Neural cell (in vitro differentiated cells): ENCODE measurements around the gene TENM3. TPM values are rescaled to one million over a fixed set of nuclear protein-coding genes. Genes with fewer than 3 reads are reported as not detected.

ENCODE experiments used
- H2AFZ ChIP-seq: fragments of 200-600, 300-800 bp; sonication (generic), shearing (Covaris generic); 2 replicates; pipeline ENCODE4 v1.6.0; 2014; ENCODE audit warnings: low read depth, mild to moderate bottlenecking, antibody characterized with exemption, low read length, moderate library complexity
- H3F3A ChIP-seq: fragments of 200-600 bp; shearing (Covaris generic); 2 replicates; pipeline ENCODE4 v1.6.1; 2016; ENCODE audit warnings: mild to moderate bottlenecking, moderate library complexity, mixed read lengths, antibody characterized with exemption, low read length; ENCODE audit not compliant: insufficient read depth, poor library complexity, severe bottlenecking
- H3K27ac ChIP-seq: fragments of 200-600, 300-800 bp; sonication (generic), shearing (Covaris generic); 2 replicates; pipeline ENCODE4 v1.5.1; 2014; ENCODE audit warnings: mild to moderate bottlenecking, low read length, moderate library complexity
- H3K27me3 ChIP-seq: fragments of 300-800, 200-600 bp; sonication (generic), shearing (Covaris generic); 2 replicates; pipeline ENCODE4 v1.6.0; 2014; ENCODE audit warnings: mild to moderate bottlenecking, low read depth, low read length, moderate library complexity; ENCODE audit not compliant: insufficient read depth
- H3K36me3 ChIP-seq: fragments of 300-800, 200-600 bp; sonication (generic), shearing (Covaris generic); 2 replicates; pipeline ENCODE4 v1.5.1; 2014; ENCODE audit warnings: mild to moderate bottlenecking, antibody characterized with exemption, low read length, moderate library complexity; ENCODE audit not compliant: insufficient read depth
- H3K4me2 ChIP-seq: fragments of 300-800, 200-600 bp; sonication (generic), shearing (Covaris generic); 2 replicates; pipeline ENCODE4 v1.6.0; 2014; ENCODE audit warnings: mild to moderate bottlenecking, low read length
- H3K4me3 ChIP-seq: fragments of 300-800, 200-600 bp; sonication (generic), shearing (Covaris generic); 2 replicates; pipeline ENCODE4 v1.5.1; 2014; ENCODE audit warnings: mild to moderate bottlenecking, low read length, moderate library complexity
- H3K79me2 ChIP-seq: fragments of 200-600 bp; shearing (Covaris generic); replicated peaks from 2 replicates; pipeline ENCODE4 v1.6.0; 2014; ENCODE audit warnings: mild to moderate bottlenecking, low read length, moderate library complexity; ENCODE audit not compliant: insufficient read depth
- H3K9ac ChIP-seq: fragments of 300-800, 200-600 bp; sonication (generic), shearing (Covaris generic); 2 replicates; pipeline ENCODE4 v1.6.1; 2016; ENCODE audit warnings: mild to moderate bottlenecking, low read length, mixed read lengths
- H3K9me2 ChIP-seq: fragments of 200-600 bp; shearing (Covaris generic); 2 replicates; pipeline ENCODE4 v1.6.1; 2016; ENCODE audit warnings: mild to moderate bottlenecking, low read length, mixed read lengths; ENCODE audit not compliant: insufficient read depth
- H3K9me3 ChIP-seq: fragments of 200-600, 300-800 bp; sonication (generic), shearing (Covaris generic); 2 replicates; pipeline ENCODE4 v1.6.1; 2016; ENCODE audit warnings: mild to moderate bottlenecking, mixed run types, low read length, moderate library complexity, mixed read lengths
- H4K20me1 ChIP-seq: fragments of 200-600 bp; shearing (Covaris generic); 2 replicates; pipeline ENCODE4 v1.6.1; 2016; ENCODE audit warnings: mild to moderate bottlenecking, mixed run types; ENCODE audit not compliant: insufficient read depth
- EP300 ChIP-seq: fragments of 450-650 bp; conservative IDR thresholded peaks from 2 replicates; pipeline ENCODE4 v1.6.1; 2014; ENCODE audit warnings: antibody characterized with exemption, mild to moderate bottlenecking, moderate library complexity; ENCODE audit not compliant: poor library complexity, severe bottlenecking
- EZH2 ChIP-seq: fragments of 200-600, 300-800 bp; shearing (Covaris generic), sonication (generic); IDR thresholded peaks from 2 replicates; pipeline ENCODE4 v1.6.1; 2014; ENCODE audit warnings: antibody characterized with exemption, low read length, borderline replicate concordance, mild to moderate bottlenecking; ENCODE audit not compliant: insufficient read depth, poor library complexity, severe bottlenecking
- MXI1 ChIP-seq: fragments of 450-650 bp; conservative IDR thresholded peaks from 2 replicates; pipeline ENCODE4 v1.6.1; 2014; ENCODE audit warnings: antibody characterized with exemption, mild to moderate bottlenecking; ENCODE audit not compliant: poor library complexity, severe bottlenecking
- POLR2AphosphoS5 ChIP-seq: IDR thresholded peaks from 2 replicates; pipeline ENCODE4 v1.6.1; 2012
- RAD21 ChIP-seq: fragments of 450-650 bp; conservative IDR thresholded peaks from 2 replicates; pipeline ENCODE4 v1.6.1; 2014; ENCODE audit warnings: antibody characterized with exemption, mild to moderate bottlenecking, moderate library complexity
- SMC3 ChIP-seq: fragments of 450-650 bp; conservative IDR thresholded peaks from 2 replicates; pipeline ENCODE4 v1.6.1; 2014; ENCODE audit warnings: antibody characterized with exemption, mild to moderate bottlenecking, moderate library complexity; ENCODE audit not compliant: poor library complexity
- TAF1 ChIP-seq: IDR thresholded peaks from 2 replicates; pipeline ENCODE4 v1.6.1; 2012; ENCODE audit warnings: low read depth
- polyA plus RNA-seq: library from polyadenylated mRNA; depleted of rRNA; stranded (reverse); fragments of >200 nt; gene quantifications from 2 replicates; pipeline ENCODE4 v1.2.3, GENCODE V29; 2014
- TF ChIP-seq, protein P1 (sequence below): fragments of 450-650 bp; IDR thresholded peaks from 2 replicates; pipeline ENCODE4 v1.5.1; 2014; ENCODE audit warnings: antibody characterized with exemption, mild to moderate bottlenecking, moderate library complexity; ENCODE audit not compliant: poor library complexity, severe bottlenecking
- TF ChIP-seq, protein P2 (sequence below): IDR thresholded peaks from 2 replicates; pipeline ENCODE4 v1.6.1; 2012; ENCODE audit warnings: borderline replicate concordance

The TENM3 gene
- polyA plus RNA-seq, 1 donor from 2014 or later, result 7.3 TPM

DNA sequence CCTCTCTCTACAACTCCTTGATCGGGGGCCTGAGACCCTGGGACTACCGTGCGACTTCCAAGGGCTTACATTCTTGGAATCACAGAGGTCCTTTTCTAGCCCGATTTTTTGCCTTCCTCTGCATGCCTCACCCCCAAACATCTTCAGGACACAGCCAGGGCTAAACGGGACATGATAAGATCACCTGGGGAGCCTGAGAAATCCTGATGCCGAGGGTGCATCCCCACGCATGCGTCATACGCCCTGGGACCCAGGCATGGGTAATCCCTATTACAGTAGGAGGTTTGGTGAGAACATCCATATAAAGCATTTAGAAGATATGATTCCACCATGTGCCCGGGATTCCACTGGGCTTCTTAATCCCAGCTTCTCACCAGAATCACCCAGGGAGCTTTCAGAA is 596.9 kb downstream of the TENM3 start:
- H3K79me2 ChIP-seq, result no peaks in the 10 kb centered on the region
- TF ChIP-seq RAD21, result no peak
- H3F3A ChIP-seq, result no peaks in the 10 kb centered on the region
- no peaks in the 10 kb centered on the region for H3K9me3 ChIP-seq
- H4K20me1 ChIP-seq, result no peaks in the 10 kb centered on the region
- no peaks in the 10 kb centered on the region for H3K36me3 ChIP-seq
- H3K4me3 ChIP-seq, result no peak overlapping the region
- no peaks in the 10 kb centered on the region for H3K27me3 ChIP-seq
- no peak overlapping the region for H2AFZ ChIP-seq
- no peak overlapping the region for H3K9ac ChIP-seq
- H3K9me2 ChIP-seq, result no peaks in the 10 kb centered on the region
- H3K27ac ChIP-seq, result no peak overlapping the region
- H3K4me2 ChIP-seq, result no peak overlapping the region

DNA sequence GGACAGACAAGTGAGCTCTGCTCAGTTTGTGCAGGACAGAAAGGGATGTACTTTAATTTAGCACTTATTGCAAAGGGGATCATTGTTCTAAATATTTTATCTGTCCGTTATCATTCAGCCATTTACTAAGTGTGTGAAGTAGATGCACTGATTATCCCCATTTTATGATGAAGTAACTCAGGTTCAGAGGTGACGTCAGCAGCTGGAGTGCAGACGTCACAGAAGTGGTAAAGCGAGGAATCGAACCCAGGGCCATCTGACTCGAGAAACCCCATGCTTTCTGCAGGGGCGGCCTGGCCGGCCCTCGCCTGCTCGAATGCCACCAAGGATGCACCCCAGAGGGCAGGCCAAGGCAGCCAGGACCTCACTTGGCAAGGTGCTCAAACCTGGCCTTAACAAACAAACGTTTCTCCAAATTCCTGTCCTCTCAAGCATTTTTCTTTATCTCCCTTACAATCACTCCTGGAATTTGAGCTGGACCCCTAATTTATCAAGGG is 599.0 kb downstream of the TENM3 start:
- Histone ChIP-seq H3K27ac (no peak overlapping the region), H3K36me3 (no peaks in the 10 kb centered on the region), H3F3A (no peaks in the 10 kb centered on the region), H3K9me2 (no peaks in the 10 kb centered on the region), H3K4me2 (no peak overlapping the region), H3K9me3 (no peaks in the 10 kb centered on the region), H3K27me3 (no peaks in the 10 kb centered on the region), H3K9ac (no peak overlapping the region), H3K79me2 (no peaks in the 10 kb centered on the region), H3K4me3 (no peak overlapping the region), H2AFZ (no peak overlapping the region), H4K20me1 (no peaks in the 10 kb centered on the region)
- TF ChIP-seq TAF1 (no peak), EP300 (no peak), EZH2 (no peak), MXI1 (no peak), SMC3 (no peak), RAD21 (no peak), POLR2AphosphoS5 (no peak)
- TF ChIP-seq, protein P1, sequence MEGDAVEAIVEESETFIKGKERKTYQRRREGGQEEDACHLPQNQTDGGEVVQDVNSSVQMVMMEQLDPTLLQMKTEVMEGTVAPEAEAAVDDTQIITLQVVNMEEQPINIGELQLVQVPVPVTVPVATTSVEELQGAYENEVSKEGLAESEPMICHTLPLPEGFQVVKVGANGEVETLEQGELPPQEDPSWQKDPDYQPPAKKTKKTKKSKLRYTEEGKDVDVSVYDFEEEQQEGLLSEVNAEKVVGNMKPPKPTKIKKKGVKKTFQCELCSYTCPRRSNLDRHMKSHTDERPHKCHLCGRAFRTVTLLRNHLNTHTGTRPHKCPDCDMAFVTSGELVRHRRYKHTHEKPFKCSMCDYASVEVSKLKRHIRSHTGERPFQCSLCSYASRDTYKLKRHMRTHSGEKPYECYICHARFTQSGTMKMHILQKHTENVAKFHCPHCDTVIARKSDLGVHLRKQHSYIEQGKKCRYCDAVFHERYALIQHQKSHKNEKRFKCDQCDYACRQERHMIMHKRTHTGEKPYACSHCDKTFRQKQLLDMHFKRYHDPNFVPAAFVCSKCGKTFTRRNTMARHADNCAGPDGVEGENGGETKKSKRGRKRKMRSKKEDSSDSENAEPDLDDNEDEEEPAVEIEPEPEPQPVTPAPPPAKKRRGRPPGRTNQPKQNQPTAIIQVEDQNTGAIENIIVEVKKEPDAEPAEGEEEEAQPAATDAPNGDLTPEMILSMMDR, result no peak
- TF ChIP-seq, protein P2, sequence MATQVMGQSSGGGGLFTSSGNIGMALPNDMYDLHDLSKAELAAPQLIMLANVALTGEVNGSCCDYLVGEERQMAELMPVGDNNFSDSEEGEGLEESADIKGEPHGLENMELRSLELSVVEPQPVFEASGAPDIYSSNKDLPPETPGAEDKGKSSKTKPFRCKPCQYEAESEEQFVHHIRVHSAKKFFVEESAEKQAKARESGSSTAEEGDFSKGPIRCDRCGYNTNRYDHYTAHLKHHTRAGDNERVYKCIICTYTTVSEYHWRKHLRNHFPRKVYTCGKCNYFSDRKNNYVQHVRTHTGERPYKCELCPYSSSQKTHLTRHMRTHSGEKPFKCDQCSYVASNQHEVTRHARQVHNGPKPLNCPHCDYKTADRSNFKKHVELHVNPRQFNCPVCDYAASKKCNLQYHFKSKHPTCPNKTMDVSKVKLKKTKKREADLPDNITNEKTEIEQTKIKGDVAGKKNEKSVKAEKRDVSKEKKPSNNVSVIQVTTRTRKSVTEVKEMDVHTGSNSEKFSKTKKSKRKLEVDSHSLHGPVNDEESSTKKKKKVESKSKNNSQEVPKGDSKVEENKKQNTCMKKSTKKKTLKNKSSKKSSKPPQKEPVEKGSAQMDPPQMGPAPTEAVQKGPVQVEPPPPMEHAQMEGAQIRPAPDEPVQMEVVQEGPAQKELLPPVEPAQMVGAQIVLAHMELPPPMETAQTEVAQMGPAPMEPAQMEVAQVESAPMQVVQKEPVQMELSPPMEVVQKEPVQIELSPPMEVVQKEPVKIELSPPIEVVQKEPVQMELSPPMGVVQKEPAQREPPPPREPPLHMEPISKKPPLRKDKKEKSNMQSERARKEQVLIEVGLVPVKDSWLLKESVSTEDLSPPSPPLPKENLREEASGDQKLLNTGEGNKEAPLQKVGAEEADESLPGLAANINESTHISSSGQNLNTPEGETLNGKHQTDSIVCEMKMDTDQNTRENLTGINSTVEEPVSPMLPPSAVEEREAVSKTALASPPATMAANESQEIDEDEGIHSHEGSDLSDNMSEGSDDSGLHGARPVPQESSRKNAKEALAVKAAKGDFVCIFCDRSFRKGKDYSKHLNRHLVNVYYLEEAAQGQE, result no peak

DNA sequence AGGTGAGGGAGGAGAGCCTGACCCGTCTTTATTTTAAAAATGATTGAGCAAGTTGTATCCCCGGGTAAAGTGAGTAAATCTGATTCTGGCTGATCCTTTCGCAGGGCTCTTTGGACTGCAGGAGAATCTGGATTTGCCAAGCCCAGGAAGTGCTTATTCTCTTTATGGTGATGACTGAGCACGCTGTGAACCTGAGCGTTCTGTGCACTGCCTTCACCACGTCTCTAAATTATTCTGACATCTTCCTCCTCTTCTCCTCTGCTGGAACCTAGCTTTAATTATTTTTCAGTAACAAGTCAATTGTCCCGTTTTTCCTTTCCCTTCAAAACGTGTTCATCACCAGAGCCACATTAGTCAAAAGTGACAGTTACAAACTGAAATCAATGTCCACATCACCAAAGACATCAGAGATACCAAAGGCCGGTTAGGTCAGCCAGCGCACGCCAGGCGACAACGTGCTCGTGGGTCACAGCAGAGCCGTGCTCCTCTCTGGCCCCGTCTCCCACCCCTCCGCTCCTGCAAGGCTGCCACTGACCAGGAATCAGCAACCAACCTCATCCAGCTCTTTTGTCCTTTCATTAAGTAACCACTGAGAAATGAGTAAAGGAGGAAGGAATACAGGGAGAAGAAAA is 599.7 kb downstream of the TENM3 start:
- no peak overlapping the region for H3K27ac ChIP-seq
- no peak overlapping the region for H3K4me3 ChIP-seq

More for the DNA sequence above, 599.7 kb downstream of the TENM3 start:
- Histone ChIP-seq H3K27me3 (no peaks in the 10 kb centered on the region), H3K9me2 (no peaks in the 10 kb centered on the region), H3K4me2 (no peak overlapping the region), H4K20me1 (no peaks in the 10 kb centered on the region), H3F3A (no peaks in the 10 kb centered on the region), H3K36me3 (no peaks in the 10 kb centered on the region), H3K79me2 (no peaks in the 10 kb centered on the region), H3K9ac (no peak overlapping the region), H3K9me3 (no peaks in the 10 kb centered on the region), H2AFZ (no peak overlapping the region)
- no peak for TF ChIP-seq RAD21
- no peak for TF ChIP-seq TAF1
- no peak for TF ChIP-seq SMC3
- no peak for TF ChIP-seq EZH2
- TF ChIP-seq POLR2AphosphoS5, result no peak
- TF ChIP-seq, protein P1, result no peak
- no peak for TF ChIP-seq MXI1
- TF ChIP-seq, protein P2, result no peak
- TF ChIP-seq EP300, result no peak
